GM18519 (cell line): ENCODE results near the gene SLC35E2B.
"Not testable (repeated sequence)": the region's sequence is repeated elsewhere in the genome, so short reads cannot be mapped to it uniquely, and the experiment has no call there.

Source experiments
- ATAC-seq: cut with Tn5 transposase; IDR thresholded peaks from one replicate; pipeline ENCODE4 v1.9.1; 2021; ENCODE audit warnings: mild to moderate bottlenecking, moderate library complexity; ENCODE audit not compliant: unreplicated experiment, low FRiP score

Gene SLC35E2B

DNA sequence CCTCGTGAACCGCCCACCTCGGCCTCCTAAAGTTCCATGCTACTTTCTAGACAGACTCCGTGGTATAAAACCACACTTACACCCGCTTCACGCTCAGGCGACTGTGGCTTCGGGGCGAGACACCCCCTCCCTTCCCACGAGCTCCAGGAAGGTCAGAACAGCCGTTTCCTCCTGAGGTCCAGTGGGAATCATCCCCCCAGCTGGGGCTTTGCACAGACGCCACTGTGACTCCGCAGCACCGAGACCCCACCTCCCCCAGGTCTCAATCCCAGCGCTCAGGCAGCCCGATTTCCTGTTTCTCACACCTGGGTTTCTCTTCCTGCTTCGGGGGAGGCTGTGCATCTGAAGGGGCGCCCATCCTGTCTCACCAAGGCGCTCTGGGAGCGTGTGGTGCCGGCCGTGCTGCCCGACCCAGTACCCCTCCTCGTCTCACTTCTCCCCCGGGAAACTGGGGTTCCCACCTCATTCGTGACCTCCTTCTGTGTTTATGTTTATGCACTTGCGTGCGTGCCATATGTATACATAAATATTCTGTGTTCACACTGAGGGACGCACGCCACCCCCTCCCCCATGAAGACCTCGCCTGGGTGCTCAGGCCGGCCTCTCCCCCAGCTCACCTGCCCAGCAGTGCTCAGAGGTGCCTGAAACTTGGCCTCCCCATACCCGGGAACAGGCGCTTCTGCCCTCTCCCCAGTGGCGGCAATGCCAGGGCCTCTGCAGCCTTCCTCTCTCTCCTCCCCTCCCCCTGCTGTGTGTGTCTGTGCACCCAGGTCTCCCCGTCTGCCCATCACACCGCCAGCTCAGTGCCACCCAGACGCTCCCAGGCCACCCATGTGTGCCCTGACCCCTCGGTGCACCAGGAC lies 14.6 kb downstream of the SLC35E2B start:
- ATAC-seq = peak; percentile 31

DNA sequence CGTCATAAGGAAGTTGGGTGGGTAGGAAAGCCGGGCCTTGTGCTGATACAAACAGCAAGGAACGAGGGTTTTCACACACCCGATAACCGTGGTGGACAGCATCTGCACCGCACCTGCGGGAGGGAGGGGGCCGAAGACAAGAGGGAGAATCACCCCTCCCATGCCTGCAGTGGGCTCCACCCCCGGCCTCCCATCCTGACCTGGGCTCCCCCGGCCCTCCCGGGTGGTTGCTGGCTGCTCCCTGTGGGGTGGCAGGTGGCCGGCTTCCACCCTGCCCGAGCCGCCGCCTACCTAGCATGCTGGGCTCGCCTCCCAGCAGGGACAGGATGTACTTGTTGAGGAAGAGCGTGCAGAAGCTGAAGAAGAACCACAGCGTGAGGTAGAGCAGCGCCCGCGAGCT lies 16.5 kb downstream of the SLC35E2B start:
- not testable (repeated sequence) for ATAC-seq

DNA sequence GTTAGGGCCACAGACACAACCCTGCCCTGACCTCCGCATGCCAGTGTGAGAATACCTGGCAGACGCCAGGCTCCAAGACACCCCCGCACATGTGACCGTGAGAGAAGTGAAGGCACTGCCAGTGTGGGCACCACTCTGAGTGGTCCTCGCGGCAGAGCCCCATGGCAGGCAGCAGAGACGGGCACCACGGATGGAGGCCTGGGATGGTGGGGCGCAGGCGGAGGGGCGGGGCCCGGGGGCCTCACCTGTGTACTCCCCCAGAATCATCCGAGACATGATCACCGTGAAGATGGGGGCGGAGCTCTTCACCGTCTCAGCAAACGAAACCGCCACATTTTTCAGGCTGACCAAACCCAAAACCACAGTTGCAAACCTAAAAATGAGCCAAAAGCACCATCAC lies 17.4 kb downstream of the SLC35E2B start:
- ATAC-seq = not testable (repeated sequence)

DNA sequence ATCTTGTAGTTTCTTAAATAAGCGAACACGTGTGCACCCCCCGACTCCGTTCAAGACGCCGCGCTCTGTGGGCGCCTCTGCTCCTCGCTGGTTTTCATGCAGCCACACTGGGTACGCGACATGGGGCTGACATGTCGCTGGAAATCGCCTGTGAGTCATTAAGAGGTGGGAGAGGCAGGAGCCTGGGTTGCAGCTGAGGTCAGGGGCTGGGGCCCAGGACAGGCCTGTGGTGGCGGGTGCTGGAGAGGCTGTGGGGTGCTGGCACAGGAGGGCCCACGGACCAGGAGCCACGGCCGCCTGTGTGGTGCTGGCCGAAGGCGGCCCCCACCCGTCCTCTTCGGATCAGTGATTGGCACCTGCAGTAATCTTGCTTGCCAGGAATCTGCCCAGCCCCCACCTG lies 17.8 kb downstream of the SLC35E2B start:
- ATAC-seq = not testable (repeated sequence)

DNA sequence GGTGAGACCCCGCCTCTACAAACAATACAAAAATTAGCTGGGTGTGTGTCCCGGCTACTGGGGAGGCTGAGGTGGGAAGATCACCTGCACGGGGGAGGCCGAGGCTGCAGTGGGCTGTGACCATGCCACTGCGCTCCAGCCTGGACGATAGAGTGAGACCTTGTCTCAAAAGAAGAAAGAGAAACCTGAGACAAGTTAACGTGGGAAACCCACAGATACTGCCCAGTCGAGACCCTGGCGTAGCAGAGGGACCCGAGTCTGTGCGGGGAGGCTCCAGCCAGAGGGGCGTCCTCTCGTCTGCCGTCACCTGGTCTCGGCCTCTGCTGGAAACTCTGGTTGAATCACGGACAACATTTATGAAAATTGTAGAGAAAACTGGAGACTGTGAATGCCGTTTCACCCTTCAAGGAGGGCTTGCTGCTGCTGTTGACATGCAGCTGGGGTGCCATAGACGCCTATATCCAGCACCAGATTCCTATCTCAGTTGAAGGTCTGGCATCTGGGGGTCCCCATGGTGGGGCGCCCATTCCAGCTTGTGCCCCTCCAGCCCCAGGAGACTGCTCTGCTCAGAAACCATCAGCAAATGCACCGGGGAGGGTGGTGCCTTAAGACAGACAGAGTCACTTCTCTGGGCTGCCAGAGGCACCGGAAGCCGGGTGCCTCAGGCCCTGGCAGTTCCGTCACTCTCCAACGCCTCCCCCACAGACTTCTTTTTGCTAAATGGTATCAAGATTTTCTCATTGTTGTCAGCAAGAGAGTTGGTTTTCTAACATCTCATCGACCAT lies 20.2 kb downstream of the SLC35E2B start:
- ATAC-seq = no peak

DNA sequence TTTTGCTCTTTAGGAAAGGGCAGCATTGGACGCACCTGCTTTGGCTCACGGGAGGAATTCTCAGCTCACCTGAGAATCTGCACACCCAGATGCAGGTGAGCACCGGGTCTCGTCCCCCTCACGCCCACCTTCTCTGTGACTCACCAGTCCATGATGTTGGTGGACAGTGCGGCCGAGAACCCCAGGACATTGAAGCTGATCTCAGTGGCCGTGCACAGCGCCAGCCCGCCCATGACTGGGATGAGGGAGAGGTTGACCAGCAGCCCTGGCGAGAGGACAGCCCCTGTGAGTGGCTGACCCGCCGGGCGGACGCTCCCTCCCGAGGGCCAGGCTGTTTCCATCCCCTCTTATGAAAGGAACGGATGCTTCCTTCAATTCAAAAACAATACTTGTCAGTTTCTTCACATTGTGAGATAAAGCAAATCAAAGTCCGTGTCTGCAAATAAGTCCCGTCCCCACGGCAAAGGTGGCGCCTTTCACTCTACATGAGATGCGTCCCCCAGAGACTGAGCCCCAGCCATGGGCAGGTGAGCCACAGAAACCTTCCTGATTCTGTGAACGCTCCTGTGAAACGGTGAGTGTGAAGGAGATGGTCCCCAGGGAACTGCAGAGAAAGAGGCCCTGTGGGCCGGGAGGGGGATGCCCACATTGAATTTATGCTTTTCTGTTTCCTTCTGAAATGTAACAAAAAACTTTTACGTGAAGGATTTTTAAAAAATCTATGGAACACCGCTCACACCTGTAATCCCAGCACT lies 21.1 kb downstream of the SLC35E2B start:
- no peak for ATAC-seq

DNA sequence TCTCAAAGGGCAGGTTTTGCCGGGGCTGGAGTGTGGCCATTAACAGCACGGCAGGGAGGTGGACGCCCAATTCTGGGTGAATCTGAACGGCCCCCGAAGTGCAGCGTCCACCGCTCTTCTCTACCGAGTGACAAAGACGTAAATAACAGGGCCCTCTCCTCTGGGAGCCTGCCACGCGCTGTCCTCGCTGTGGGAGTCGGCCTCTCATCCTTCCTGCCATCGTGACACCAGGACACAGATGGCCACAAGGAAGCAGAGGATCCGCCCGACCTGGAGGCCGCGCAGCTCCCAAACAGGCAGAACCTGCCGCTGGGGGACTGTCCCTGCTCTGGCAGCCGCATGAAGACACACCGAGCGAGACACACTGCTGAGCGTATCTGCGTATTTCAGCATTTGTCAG lies 21.7 kb downstream of the SLC35E2B start:
- ATAC-seq = no peak

DNA sequence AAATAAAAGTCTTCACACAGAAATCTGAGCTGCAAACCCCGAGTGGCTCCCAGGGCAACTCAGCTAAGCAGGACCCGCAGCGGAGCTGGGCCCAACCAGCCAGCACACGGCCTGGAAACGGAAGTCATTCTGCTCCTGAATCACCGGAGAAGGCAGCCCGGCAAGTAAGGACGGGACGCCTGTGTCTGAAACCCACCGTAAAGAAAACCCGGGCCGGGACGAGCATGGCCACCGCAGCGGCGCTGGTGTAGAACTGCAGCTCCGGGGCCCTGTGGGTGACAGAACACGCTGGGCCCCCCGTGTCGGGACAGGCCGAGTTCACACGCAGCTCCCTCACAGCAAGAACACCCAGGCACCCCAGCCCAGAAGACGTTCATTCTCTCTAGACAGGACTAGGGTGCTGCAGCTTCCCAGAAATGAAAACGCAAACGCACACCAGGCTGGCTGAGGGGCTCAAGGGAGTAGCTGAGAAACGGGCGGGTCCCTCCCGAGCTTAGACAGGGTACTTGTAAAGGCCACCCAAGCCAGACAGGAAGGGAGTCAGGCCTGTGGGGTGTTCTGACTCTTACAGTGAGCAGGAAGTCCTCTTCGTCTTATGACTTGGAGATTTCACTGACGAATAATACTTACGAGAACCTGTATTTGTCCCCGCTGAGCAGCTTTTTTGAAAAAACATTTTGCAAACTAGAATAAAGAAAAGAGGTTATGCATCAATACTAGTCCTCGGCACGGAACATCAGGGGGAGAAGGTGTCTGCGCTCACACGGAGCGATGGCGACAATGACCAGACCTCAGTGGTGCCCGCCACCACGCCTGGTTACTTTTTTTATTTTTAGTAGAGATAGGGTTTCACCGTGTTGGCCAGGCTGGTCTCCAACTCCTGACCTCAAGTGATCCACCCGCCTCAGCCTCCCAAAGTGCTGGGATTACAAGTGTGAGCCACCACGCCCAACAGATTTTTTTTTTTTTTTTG lies 22.8 kb downstream of the SLC35E2B start:
- no peak for ATAC-seq

DNA sequence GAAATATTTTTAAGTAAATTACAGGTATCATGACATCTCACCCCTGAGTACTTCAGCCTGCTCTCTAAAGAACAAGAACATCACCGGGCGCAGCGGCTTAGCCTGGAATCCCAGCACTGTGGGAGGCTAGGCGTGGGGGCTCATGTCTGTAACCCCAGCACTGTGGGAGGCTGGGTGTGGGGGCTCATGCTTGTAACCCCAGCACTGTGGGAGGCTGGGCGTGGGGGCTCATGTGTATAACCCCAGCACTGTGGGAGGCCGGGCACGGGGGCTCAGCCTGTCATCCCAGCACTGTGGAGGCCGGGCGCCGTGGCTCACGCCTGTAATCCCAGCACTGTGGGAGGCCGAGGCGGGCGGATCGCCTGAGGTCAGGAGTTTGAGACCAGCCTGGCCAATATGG lies 26.1 kb downstream of the SLC35E2B start:
- ATAC-seq = no peak

DNA sequence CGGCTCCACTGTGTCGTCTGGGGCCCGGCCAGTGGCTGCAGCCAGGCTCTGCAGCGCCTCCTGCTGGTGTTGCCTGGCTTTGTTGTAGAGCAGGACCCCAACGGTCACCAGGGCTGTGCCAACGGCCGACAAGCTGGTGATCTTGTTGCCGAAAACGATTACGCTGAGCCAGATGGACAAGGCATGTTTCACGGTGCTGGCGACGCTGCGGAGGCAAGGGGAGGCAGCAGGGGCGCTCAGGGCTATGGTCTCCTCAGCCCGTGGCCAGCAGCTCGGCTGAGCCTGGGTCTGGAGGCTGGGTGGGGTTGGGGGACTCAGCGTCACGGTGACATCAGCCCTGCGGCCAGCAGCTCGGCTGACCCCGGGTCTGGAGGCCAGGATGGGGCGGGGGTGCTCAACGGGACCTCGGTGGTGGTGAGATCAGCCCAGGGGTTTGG lies 26.8 kb downstream of the SLC35E2B start:
- no peak for ATAC-seq

DNA sequence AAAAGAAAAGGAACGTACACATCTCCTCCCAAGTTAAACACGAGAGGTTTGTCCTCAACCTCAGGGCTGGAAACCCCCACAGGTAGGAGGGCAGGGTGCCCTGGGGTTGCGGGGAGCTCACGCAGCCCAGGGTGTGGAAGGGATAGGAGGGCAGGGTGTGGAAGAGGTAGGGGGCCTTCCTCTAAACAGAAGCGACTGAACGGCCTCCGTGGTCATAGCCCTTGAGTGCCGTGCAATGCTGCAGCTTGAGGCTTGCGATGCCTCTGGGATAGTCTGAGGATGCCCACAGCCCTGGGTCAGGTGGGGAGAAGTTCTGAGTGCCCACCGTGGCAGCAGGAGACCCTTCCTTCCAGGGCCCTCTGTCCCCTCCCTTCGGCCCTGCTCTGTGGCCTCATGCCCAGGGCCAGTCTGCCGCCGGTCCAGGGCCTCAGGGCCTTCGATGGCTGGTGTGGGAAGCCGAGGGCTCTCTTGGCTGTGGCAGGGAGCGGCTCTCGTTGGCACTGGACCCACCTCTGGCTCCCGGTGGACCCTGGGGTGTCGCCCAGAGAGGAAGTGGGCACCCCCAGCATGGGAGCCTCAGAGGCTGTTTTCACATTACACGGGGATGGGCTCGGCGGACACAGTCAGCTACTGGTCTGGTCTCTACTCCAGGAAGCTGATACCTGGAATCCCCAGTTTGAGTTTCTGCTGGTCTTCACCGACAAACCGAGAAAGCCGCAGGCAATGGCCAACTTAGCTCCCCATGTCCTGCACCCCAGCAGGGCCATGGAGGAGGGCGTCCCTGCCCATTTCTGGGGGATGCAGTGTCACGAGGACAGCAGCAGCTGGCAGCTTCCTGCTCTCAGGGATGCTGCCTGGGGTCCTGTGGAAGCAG lies 27.4 kb downstream of the SLC35E2B start:
- no peak for ATAC-seq

DNA sequence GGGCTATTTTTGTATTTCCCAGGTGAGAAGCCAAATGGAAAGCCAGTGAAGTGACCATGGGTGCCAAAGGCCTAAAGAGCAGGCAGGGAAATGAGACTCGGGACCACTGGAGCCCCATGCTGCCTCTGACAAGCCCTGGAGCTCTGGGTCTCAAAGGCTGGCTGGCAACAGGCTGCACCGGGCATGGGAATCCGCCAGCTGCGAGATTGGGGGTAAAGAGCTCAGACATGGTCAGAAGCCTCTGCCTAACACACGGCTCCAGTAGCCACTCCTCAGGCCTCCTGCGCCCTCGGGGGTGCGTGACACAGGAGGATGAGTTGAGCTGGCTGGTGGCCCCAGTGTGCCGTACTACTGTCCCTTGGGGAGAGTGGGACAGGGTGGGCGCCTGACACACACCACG lies 28.3 kb downstream of the SLC35E2B start:
- ATAC-seq = not testable (repeated sequence)

DNA sequence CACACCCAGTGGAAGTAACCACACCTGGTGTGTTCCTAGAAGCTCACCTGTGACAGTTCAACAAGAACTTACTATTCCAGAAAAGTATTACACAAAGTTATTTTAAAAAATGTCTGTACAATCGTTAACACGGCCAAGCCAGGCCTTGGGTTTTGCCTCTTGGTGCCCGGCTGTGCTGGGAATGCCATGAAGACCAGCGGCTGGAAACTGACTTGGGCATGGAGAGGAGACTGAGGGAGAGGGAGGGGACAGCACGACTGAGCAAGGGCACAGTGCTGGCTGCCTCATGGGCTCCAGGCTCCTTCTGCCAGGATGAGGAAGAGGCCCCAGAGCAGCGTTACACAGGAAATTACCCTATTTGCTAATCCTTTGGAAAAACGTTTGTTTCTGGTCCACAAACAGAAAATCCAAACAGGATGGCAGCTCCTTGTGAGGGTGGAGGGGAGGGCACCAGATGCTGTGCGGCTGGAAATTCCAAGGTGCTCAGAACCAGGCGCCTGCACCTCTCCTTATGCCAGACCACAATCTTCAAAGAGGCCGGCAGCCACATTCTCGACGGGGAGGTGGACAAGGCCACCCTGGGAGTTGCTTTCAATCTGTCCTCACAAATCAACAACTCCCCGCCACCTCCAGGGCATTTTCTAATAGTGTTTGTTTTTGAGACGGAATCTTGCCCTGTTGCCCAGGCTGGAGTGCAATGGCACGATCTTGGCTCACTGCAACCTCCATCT lies 29.6 kb downstream of the SLC35E2B start:
- not testable (repeated sequence) for ATAC-seq

DNA sequence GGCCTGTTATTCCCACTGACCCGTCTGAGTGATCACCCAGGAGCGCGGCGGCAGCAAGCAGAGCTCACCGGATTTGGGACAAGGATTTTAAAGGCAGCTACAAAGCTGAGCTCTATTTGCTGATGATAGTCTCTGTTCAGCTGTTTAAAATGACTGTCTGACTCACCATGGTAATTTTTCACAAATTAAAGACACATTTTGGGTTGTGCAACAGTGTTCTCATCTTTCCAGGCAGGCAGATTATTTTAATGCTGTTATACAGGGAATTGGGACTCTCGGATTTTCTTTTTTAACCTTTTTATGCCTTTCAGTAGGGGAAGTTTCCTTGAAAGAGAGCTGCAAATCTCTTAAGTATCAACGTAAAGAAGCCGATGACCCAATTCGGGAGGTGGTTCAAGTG lies 30.2 kb downstream of the SLC35E2B start:
- ATAC-seq = not testable (repeated sequence)

DNA sequence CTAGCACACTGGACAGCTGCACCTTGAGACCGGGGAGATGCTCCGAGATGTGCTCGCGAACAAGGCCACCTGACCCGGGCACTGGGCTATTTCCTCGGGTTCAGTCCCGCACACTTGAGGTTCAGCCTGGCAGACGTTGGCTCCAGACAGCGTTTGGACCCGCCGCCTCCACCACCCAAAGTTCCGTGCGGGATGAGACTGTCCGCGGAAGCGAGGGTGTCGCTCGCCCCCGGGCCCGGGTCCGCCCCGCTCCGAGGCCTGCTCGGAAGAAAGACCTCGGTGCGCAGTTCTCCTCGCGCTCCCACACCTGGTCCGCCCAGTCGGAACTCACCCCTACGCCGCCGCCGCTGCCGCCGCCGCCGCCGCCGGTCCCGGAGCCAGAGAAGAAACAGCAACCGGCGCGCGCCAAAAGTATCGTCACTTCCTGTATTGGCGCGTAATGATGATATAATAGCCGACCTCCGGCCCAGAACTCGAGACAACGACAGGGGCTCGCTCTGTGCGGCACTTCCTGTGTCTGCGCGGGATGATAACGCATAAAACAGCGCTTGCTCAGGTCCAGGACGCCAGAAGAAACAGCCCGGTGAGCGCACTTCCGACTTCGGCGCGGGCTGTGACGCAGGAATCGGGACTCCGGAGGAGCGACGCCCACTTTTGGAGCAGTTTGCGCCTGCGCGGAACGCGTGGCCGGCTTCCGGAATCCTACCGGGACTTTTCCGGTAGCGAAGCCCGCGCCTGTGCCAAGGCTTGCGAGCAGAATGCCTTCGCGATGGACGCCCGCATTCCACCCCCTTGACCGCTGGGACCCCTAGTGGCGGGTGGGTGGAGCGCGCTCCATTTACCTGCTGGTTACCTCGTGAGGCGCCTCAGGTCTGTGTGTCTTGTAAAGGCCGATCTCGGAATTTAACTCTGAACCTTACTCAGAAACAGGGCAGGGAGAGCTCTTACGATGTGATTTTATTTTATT lies 33.7 kb downstream of the SLC35E2B start, which contains the start of gene CDK11B:
TSS of gene CDK11B (minus strand) at position 422 of the 967 bp plus-strand sequence. CDS start 1,519 bp downstream, outside the sequence.
- ATAC-seq = peak; percentile 70

DNA sequence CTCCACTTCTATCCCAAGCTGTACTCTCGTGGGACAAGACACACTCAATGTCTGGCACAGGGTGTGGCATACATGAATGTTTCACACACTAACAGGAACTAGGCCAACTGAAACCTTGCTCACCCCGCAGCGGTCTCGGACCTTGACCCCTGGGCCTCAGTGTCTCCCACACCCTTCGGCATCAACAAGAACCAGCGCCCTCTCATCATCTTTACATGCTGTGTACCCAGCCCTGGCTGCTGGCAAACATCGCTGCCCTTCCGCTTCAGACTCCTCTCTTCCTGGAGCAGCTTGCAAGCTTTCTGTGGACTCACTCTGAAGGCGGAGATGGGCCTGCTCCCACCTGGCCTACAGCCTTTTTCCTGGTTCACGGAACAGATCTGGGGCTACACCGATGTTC lies 44.3 kb downstream of the SLC35E2B start:
- not testable (repeated sequence) for ATAC-seq
